ENCODE data around the gene GNG3. TPM values are rescaled to one million over a fixed set of nuclear protein-coding genes. Genes with fewer than 3 reads are reported as not detected.

Gene GNG3
- total RNA-seq, 4 donors from 2014 or later = not detected

DNA sequence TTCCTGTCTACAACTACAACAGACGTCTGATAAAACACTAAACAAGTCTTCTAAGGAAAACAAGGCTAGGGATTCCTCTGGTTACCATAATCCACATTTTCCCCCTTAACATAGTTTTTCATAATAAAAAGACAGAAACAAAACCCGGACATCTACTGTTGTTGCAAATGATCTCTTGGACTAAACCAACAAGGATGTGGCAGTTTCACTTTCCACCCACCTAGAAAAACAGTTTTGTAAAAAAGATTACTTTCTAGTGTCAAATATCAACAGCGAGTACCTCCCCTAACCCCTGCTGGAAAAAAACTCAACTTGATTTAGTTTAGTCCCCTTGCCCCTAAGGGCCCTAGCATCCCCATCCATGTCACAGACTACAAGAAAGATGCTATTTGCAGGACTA lies 5.4 kb downstream of the GNG3 start:
- WGBS, 2 donors = 68 to 71% methylated on average over 3 of the region's 3 CpGs
- DNase-seq (ENCODE audit: low spot score in 2 of 2) = no peak
- intact Hi-C loops (cut with DNase I; ENCODE audit: low total_unique reads) = no loop called here

GRCh38 chr11:62713343-62713742 lies 5.9 kb downstream of the GNG3 start:
- WGBS, 2 donors = 91 to 95% methylated on average over 2 of the region's 2 CpGs
- intact Hi-C loops (cut with DNase I; ENCODE audit: low total_unique reads) = no loop called here
- no peak for TF ChIP-seq POLR2A (IDR thresholded peaks at IDR 0.05)
- TF ChIP-seq, protein P1, sequence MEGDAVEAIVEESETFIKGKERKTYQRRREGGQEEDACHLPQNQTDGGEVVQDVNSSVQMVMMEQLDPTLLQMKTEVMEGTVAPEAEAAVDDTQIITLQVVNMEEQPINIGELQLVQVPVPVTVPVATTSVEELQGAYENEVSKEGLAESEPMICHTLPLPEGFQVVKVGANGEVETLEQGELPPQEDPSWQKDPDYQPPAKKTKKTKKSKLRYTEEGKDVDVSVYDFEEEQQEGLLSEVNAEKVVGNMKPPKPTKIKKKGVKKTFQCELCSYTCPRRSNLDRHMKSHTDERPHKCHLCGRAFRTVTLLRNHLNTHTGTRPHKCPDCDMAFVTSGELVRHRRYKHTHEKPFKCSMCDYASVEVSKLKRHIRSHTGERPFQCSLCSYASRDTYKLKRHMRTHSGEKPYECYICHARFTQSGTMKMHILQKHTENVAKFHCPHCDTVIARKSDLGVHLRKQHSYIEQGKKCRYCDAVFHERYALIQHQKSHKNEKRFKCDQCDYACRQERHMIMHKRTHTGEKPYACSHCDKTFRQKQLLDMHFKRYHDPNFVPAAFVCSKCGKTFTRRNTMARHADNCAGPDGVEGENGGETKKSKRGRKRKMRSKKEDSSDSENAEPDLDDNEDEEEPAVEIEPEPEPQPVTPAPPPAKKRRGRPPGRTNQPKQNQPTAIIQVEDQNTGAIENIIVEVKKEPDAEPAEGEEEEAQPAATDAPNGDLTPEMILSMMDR (IDR thresholded peaks at IDR 0.05) = no peak
- no peak overlapping the region for H3K4me3 ChIP-seq (ENCODE audit: low read depth, poor library complexity, severe bottlenecking)
- no peak for DNase-seq (ENCODE audit: low spot score in 2 of 2)

More for the DNA sequence above, 5.4 kb downstream of the GNG3 start:
- no peak for TF ChIP-seq POLR2A (IDR thresholded peaks at IDR 0.05)
- TF ChIP-seq, protein P1 (IDR thresholded peaks at IDR 0.05) = no peak
- H3K4me3 ChIP-seq (ENCODE audit: low read depth, poor library complexity, severe bottlenecking) = no peak overlapping the region

- WGBS, 2 donors = 81 to 88% methylated on average over 24 of the region's 24 CpGs
- no peak overlapping the region for H3K4me3 ChIP-seq (ENCODE audit: low read depth, poor library complexity, severe bottlenecking)
- no peak for DNase-seq (ENCODE audit: low spot score in 2 of 2)
- intact Hi-C loops (cut with DNase I; ENCODE audit: low total_unique reads) = no loop called here
- no peak for TF ChIP-seq POLR2A (IDR thresholded peaks at IDR 0.05)
- TF ChIP-seq, protein P1 (IDR thresholded peaks at IDR 0.05) = no peak
Observed at GRCh38 chr11:62715150-62716130, 8.0 kb downstream of the GNG3 start.

DNA sequence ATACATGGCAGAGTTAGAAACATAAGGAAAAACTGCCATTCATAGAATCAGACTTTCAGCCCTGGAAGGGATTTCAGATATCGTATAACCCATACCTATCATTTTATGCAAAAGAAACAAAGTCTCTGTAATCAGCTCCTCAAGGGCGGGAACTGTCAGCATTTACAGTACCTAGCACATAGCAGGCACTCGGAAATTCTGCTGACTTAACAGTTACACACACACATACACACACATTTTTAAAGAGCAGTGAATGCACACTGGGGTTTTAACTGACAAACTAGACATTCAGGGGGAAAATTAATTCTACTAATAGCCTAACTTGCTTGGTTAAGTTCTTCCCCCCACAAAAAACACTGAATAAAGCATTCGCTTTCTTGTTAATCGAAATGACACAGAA lies 8.7 kb downstream of the GNG3 start:
- 85 to 88% methylated on average over 5 of the region's 5 CpGs for WGBS, 2 donors

GRCh38 chr11:62716816-62717215 lies 9.3 kb downstream of the GNG3 start:
- TF ChIP-seq POLR2A (IDR thresholded peaks at IDR 0.05) = no peak
- H3K4me3 ChIP-seq (ENCODE audit: low read depth, poor library complexity, severe bottlenecking) = no peak overlapping the region
- DNase-seq (ENCODE audit: low spot score in 2 of 2) = no peak
- 72 to 80% methylated on average over 11 of the region's 11 CpGs for WGBS, 2 donors
- intact Hi-C loops (cut with DNase I; ENCODE audit: low total_unique reads) = no loop called here

More for the DNA sequence above, 8.7 kb downstream of the GNG3 start:
- no peak for TF ChIP-seq POLR2A (IDR thresholded peaks at IDR 0.05)
- TF ChIP-seq, protein P1 (IDR thresholded peaks at IDR 0.05) = no peak
- no peak overlapping the region for H3K4me3 ChIP-seq (ENCODE audit: low read depth, poor library complexity, severe bottlenecking)
- intact Hi-C loops (cut with DNase I; ENCODE audit: low total_unique reads) = no loop called here
- no peak for DNase-seq (ENCODE audit: low spot score in 2 of 2)

DNA sequence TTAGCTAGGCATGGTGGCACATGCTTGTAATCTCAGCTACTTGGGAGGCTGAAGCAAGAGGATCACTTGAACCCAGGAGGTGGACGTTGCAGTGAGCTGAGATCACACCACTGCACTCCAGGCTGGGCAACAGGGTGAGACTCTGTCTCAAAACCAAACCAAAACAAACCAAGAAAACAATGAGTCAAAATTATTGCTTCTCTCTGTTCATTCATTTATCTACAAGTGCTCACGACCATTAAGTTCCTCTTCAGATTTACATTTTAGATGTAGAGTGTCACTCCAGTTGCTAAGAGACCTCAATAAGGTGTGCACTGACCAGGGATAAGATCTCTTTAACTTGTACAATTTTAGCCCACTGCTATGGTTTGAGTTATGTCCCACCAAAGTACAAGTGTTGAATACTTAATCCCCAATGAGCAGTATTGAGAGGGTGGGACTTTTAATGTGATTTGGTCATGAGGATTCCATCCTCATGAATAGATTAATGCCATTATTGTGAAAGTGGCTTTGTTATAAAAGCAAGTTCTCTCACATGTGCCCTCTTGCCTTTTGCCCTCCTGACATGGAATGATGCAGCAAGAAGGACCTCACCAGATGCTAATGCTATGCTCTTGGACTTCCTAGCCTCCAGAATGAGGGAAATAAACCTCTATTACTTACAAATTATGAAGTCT lies 12.0 kb downstream of the GNG3 start:
- intact Hi-C loops (cut with DNase I; ENCODE audit: low total_unique reads) = no loop called here
- WGBS, 2 donors = 73 to 88% methylated on average over 2 of the region's 2 CpGs
- H3K4me3 ChIP-seq (ENCODE audit: low read depth, poor library complexity, severe bottlenecking) = no peak overlapping the region
- no peak for DNase-seq (ENCODE audit: low spot score in 2 of 2)
- TF ChIP-seq POLR2A (IDR thresholded peaks at IDR 0.05) = no peak
- TF ChIP-seq, protein P1 (IDR thresholded peaks at IDR 0.05) = no peak

Measured in lower leg skin (tissue), 4 donors.